GM12878 (cell line): ENCODE results near the gene FAM120A. TPM values are rescaled to one million over a fixed set of nuclear protein-coding genes. Genes with fewer than 3 reads are reported as not detected.

Experiments
- ATAC-seq: fragments of 200-7000 bp; cut with Tn5 transposase; 3 replicates; pipeline ENCODE4 v1.9.1; 2020; ENCODE audit warnings: mild to moderate bottlenecking, moderate library complexity
- BruUV-seq: library from RNA; stranded (reverse); fragments of 400-500 nt; replicated peaks from 2 replicates; lab custom pipeline; 2021; lab: Mats Ljungman, UMichigan
- CTCF ChIA-PET: fragments of 300-600 bp; sonication (Branson Sonifier 250); formaldehyde crosslinking; extraction: SDS; loops from one replicate; lab custom pipeline; 2021; ENCODE audit warnings: inconsistent platforms; lab: Yijun Ruan, JAX
- POLR2A ChIA-PET: fragments of 350-600 bp; formaldehyde crosslinking; extraction: SDS; loops from one replicate; lab custom pipeline; 2021; ENCODE audit warnings: inconsistent platforms; lab: Charles Lee
- RAD21 ChIA-PET: fragments of 300-600 bp; sonication (Branson Sonifier 250); formaldehyde crosslinking; loops from one replicate; lab custom pipeline; 2023; ENCODE audit warnings: antibody characterized with exemption; ENCODE audit not compliant: unreplicated experiment; lab: Charles Lee
- SMC1A ChIA-PET: fragments of 300-600 bp; sonication (Branson Sonifier 250); formaldehyde crosslinking; loops from one replicate; lab custom pipeline; 2023; ENCODE audit not compliant: unreplicated experiment, uncharacterized antibody; lab: Charles Lee
- DNase-seq: peaks from one replicate; pipeline ENCODE4 v3.0.0-alpha.2; 2011; ENCODE audit warnings: low read depth, low spot score
- FAIRE-seq: peaks from 3 replicates; lab custom pipeline; 2011; peaks lifted over from hg19 to GRCh38; lab: Jason Lieb, UNC
- H2AFZ ChIP-seq: 2 replicates; pipeline ENCODE4 v1.6.0; 2011; ENCODE audit warnings: low read depth, low read length, control low read depth; ENCODE audit not compliant: control insufficient read depth
- H3K27ac ChIP-seq: 2 replicates; pipeline ENCODE4 v1.5.1; 2011; ENCODE audit warnings: control low read depth; ENCODE audit not compliant: control insufficient read depth, insufficient read depth
- H3K27me3 ChIP-seq, 2 experiments: replicated peaks in 1 of 2; 2 replicates each; pipeline versions ENCODE4 v1.6.0 to v1.6.1; 2011; ENCODE audit warnings: low read length in 1 of 2; ENCODE audit not compliant: control insufficient read depth in 2 of 2, insufficient read depth in 2 of 2
- H3K36me3 ChIP-seq, 2 experiments: 2 replicates each; pipeline ENCODE4 v1.5.1; 2011; ENCODE audit warnings: low read length in 1 of 2; ENCODE audit not compliant: control insufficient read depth in 2 of 2, insufficient read depth in 2 of 2
- H3K4me1 ChIP-seq: 2 replicates; pipeline ENCODE4 v1.6.1; 2011; ENCODE audit warnings: mild to moderate bottlenecking, low read length, moderate library complexity, mixed read lengths; ENCODE audit not compliant: control insufficient read depth, insufficient read depth
- H3K4me2 ChIP-seq: 2 replicates; pipeline ENCODE4 v1.6.0; 2011; ENCODE audit warnings: control low read depth; ENCODE audit not compliant: control insufficient read depth, insufficient read depth
- H3K4me3 ChIP-seq: fragments of 200-600 bp; sonication (generic); 2 replicates; pipeline ENCODE4 v1.5.1; 2016
- H3K79me2 ChIP-seq: 2 replicates; pipeline ENCODE4 v1.6.0; 2011; ENCODE audit warnings: low read length; ENCODE audit not compliant: control insufficient read depth, insufficient read depth
- H3K9ac ChIP-seq: 2 replicates; pipeline ENCODE4 v1.8.0; 2011; ENCODE audit warnings: low read length, control low read depth, mixed read lengths; ENCODE audit not compliant: control insufficient read depth, insufficient read depth
- H3K9me3 ChIP-seq: replicated peaks from 3 replicates; pipeline ENCODE4 v1.5.1; 2011; ENCODE audit warnings: mild to moderate bottlenecking, low read length; ENCODE audit not compliant: control insufficient read depth, insufficient read depth
- H4K20me1 ChIP-seq: 2 replicates; pipeline ENCODE4 v1.6.0; 2011; ENCODE audit not compliant: control insufficient read depth, insufficient read depth
- CHD2 ChIP-seq: IDR thresholded peaks from 2 replicates; pipeline ENCODE4 v1.6.1; 2011; ENCODE audit warnings: low read depth, low read length, improper control_type of control experiment, borderline replicate concordance
- EP300 ChIP-seq, 2 experiments: fragments of 150-350 bp in 1 of 2; IDR thresholded peaks; 2 replicates each; pipeline ENCODE4 v1.6.1; 2011 to 2012; ENCODE audit warnings: low read depth in 2 of 2, low read length in 2 of 2, borderline replicate concordance in 1 of 2, improper control_type of control experiment in 1 of 2, inconsistent platforms in 1 of 2; ENCODE audit not compliant: control insufficient read depth in 1 of 2
- ESRRA ChIP-seq: IDR thresholded peaks from 2 replicates; pipeline ENCODE4 v1.6.1; 2012; ENCODE audit warnings: mild to moderate bottlenecking, low read length, improper control_type of control experiment
- FOXM1 ChIP-seq: IDR thresholded peaks from 2 replicates; pipeline ENCODE4 v1.6.1; 2012; ENCODE audit warnings: low read depth, mild to moderate bottlenecking, inconsistent platforms, low read length, moderate library complexity
- GABPA ChIP-seq: IDR thresholded peaks from 2 replicates; pipeline ENCODE4 v1.6.1; 2014; ENCODE audit warnings: antibody characterized with exemption, low read depth, mild to moderate bottlenecking, inconsistent platforms
- NFIC ChIP-seq: IDR thresholded peaks from 2 replicates; pipeline ENCODE4 v1.6.1; 2012; ENCODE audit warnings: low read depth, mild to moderate bottlenecking, inconsistent platforms, low read length, moderate library complexity
- NFYA ChIP-seq: IDR thresholded peaks from 2 replicates; pipeline ENCODE4 v1.6.1; 2011; ENCODE audit warnings: low read depth, mild to moderate bottlenecking, low read length, improper control_type of control experiment, borderline replicate concordance
- POLR2A ChIP-seq: IDR thresholded peaks from 2 replicates; pipeline ENCODE4 v1.6.1; 2011; ENCODE audit warnings: low read depth, mild to moderate bottlenecking, low read length
- SREBF1 ChIP-seq: IDR thresholded peaks from 2 replicates; pipeline ENCODE4 v1.6.1; 2012; ENCODE audit warnings: mild to moderate bottlenecking, low read length
- STAT3 ChIP-seq: IDR thresholded peaks from 2 replicates; pipeline ENCODE4 v1.6.1; 2011; ENCODE audit warnings: low read depth, low read length, improper control_type of control experiment
- WRNIP1 ChIP-seq: IDR thresholded peaks from 2 replicates; pipeline ENCODE4 v1.6.1; 2011; ENCODE audit warnings: low read depth, low read length, improper control_type of control experiment, borderline replicate concordance
- ZNF217 ChIP-seq: fragments of 450-650 bp; IDR thresholded peaks from 2 replicates; pipeline ENCODE4 v1.6.1; 2017; ENCODE audit warnings: antibody characterized with exemption, mild to moderate bottlenecking
- ZNF622 ChIP-seq: fragments of 450-650 bp; IDR thresholded peaks from 2 replicates; pipeline ENCODE4 v1.6.1; 2017; ENCODE audit warnings: mild to moderate bottlenecking, inconsistent platforms
- WGBS: methylation state at CpG from one replicate; pipeline ENCODE4 v1.1.6; 2016; ENCODE audit warnings: low lambda C conversion rate; ENCODE audit not compliant: insufficient replicate concordance, insufficient coverage; ENCODE audit errors: missing lambda C conversion rate; 5-methylcytosine and 5-hydroxymethylcytosine counted together
- in situ Hi-C: fragments of 300-500 bp; cut with MboI; formaldehyde crosslinking; loops from 9 replicates; pipeline ENCODE4 v1.14.3; 2018; ENCODE audit warnings: mixed read lengths
- intact Hi-C: fragments of 100-400 bp; cut with micrococcal nuclease; formaldehyde crosslinking; loops from one replicate; pipeline ENCODE4 v1.14.2; 2022; ENCODE audit not compliant: unreplicated experiment
- polyA plus RNA-seq, 11 experiments: library from polyadenylated mRNA; depleted of rRNA in 4 of 11; unstranded in 6 of 11; stranded (reverse) in 5 of 11; fragments of >200 nt; fragmentation: Nextera tagmentation in 4 of 11; fragmentation: Illumina TruSeq in 1 of 11; extraction: Ambion mirVana in 4 of 11; extraction: Trizol in 1 of 11; gene quantifications; 1 replicate in 1 of 11; 2 replicates in 10 of 11; pipeline versions ENCODE4 v1.2.1 to v1.2.3, GENCODE V29; 2011 to 2016; ENCODE audit warnings: inconsistent platforms in 2 of 11, missing spikeins in 2 of 11, low read depth in 1 of 11
- total RNA-seq, 4 experiments: library from RNA; depleted of rRNA in 3 of 4; stranded (reverse); fragments of >200 nt in 3 of 4; fragmentation: Illumina TruSeq in 1 of 4; extraction: Trizol in 1 of 4; gene quantifications; 2 replicates each; pipeline versions ENCODE4 v1.2.1 to v1.2.3, GENCODE V29; 2013 to 2021
- TF ChIP-seq, protein P1 (sequence below): fragments of 450-650 bp; IDR thresholded peaks from 2 replicates; pipeline ENCODE4 v1.6.1; 2017; ENCODE audit warnings: low read depth, mild to moderate bottlenecking, moderate library complexity
- TF ChIP-seq, protein P2 (sequence below): fragments of 450-650 bp; IDR thresholded peaks from 2 replicates; pipeline ENCODE4 v1.6.1; 2017; ENCODE audit warnings: mild to moderate bottlenecking
- TF ChIP-seq, protein P3 (sequence below): IDR thresholded peaks from 2 replicates; pipeline ENCODE4 v1.6.1; 2012; ENCODE audit warnings: low read length, inconsistent platforms
- TF ChIP-seq, protein P4 (sequence below): fragments of 450-650 bp; IDR thresholded peaks from 2 replicates; pipeline ENCODE4 v1.6.1; 2016; ENCODE audit warnings: mild to moderate bottlenecking

Gene FAM120A
- total and polyA plus RNA-seq, 10 of the 15 experiments (the other 5 are each of a cell fraction or from before 2014, with no cell fraction given), result 13.1 to 89.6 (median 52.5) TPM

DNA sequence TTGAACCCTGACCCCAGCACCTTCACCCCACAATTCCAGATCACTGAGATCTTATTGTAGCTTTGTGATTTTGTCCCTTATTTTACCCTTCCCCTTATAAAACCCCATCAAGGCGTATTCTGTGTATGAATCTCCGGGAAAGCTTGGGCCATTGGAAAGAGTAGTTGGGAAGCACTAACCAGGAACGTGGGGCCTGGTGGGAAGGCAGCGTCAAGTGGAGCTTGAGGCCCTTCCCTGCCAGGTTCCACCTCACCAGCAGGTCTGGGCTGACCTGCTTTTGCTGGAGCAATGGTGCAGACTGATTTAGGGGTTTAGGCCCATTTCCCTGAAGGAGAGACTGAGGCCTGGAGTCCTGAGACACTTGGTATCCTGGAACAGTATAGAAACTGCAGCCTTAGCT is 134.2 kb downstream of the FAM120A start:
- Histone ChIP-seq H3K4me1 (no peaks in the 10 kb centered on the region), H3K4me2 (no peak overlapping the region), H3K9me3 (peaks cover 2% of the 10 kb centered on the region; the same call in 2 of the 3 replicates), H3K27me3 (no peaks in the 10 kb centered on the region), H3K9ac (no peak overlapping the region), H3K4me3 (no peak overlapping the region), H4K20me1 (peaks cover under 1% of the 10 kb centered on the region; the same call in 1 of the 2 replicates), H3K27ac (no peak overlapping the region)
- in situ Hi-C loops, result no loop called here
- FAIRE-seq, result no peak
- RAD21 ChIA-PET, result no interaction called here
- DNase-seq, result no peak
- 94% methylated on average over 4 of the region's 4 CpGs for WGBS
- TF ChIP-seq, protein P1, sequence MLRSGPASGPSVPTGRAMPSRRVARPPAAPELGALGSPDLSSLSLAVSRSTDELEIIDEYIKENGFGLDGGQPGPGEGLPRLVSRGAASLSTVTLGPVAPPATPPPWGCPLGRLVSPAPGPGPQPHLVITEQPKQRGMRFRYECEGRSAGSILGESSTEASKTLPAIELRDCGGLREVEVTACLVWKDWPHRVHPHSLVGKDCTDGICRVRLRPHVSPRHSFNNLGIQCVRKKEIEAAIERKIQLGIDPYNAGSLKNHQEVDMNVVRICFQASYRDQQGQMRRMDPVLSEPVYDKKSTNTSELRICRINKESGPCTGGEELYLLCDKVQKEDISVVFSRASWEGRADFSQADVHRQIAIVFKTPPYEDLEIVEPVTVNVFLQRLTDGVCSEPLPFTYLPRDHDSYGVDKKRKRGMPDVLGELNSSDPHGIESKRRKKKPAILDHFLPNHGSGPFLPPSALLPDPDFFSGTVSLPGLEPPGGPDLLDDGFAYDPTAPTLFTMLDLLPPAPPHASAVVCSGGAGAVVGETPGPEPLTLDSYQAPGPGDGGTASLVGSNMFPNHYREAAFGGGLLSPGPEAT, result no peak
- TF ChIP-seq, protein P2, sequence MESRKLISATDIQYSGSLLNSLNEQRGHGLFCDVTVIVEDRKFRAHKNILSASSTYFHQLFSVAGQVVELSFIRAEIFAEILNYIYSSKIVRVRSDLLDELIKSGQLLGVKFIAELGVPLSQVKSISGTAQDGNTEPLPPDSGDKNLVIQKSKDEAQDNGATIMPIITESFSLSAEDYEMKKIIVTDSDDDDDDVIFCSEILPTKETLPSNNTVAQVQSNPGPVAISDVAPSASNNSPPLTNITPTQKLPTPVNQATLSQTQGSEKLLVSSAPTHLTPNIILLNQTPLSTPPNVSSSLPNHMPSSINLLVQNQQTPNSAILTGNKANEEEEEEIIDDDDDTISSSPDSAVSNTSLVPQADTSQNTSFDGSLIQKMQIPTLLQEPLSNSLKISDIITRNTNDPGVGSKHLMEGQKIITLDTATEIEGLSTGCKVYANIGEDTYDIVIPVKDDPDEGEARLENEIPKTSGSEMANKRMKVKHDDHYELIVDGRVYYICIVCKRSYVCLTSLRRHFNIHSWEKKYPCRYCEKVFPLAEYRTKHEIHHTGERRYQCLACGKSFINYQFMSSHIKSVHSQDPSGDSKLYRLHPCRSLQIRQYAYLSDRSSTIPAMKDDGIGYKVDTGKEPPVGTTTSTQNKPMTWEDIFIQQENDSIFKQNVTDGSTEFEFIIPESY, result no peak
- TF ChIP-seq WRNIP1 (no peak), POLR2A (no peak), ZNF217 (no peak), CHD2 (no peak), STAT3 (no peak), NFIC (no peak), NFYA (no peak), ESRRA (no peak), FOXM1 (no peak), GABPA (no peak), EP300 (IDR thresholded peaks at IDR 0.05; ENCODE audit: borderline replicate concordance in 1 of 2, control insufficient read depth in 1 of 2, low read depth in 2 of 2, low read length in 2 of 2) (no peak), SREBF1 (no peak), ZNF622 (no peak)
- TF ChIP-seq, protein P3, sequence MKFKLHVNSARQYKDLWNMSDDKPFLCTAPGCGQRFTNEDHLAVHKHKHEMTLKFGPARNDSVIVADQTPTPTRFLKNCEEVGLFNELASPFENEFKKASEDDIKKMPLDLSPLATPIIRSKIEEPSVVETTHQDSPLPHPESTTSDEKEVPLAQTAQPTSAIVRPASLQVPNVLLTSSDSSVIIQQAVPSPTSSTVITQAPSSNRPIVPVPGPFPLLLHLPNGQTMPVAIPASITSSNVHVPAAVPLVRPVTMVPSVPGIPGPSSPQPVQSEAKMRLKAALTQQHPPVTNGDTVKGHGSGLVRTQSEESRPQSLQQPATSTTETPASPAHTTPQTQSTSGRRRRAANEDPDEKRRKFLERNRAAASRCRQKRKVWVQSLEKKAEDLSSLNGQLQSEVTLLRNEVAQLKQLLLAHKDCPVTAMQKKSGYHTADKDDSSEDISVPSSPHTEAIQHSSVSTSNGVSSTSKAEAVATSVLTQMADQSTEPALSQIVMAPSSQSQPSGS, result no peak
- TF ChIP-seq, protein P4, sequence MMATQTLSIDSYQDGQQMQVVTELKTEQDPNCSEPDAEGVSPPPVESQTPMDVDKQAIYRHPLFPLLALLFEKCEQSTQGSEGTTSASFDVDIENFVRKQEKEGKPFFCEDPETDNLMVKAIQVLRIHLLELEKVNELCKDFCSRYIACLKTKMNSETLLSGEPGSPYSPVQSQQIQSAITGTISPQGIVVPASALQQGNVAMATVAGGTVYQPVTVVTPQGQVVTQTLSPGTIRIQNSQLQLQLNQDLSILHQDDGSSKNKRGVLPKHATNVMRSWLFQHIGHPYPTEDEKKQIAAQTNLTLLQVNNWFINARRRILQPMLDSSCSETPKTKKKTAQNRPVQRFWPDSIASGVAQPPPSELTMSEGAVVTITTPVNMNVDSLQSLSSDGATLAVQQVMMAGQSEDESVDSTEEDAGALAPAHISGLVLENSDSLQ, result no peak
- TF ChIP-seq, all 136 proteins: peak for 0
- intact Hi-C loops, result no loop called here
- SMC1A ChIA-PET, result no interaction called here
- H3K79me2 ChIP-seq, result no peaks in the 10 kb centered on the region; the same call in 1 of the 2 replicates
- CTCF ChIA-PET, result no interaction called here
- H2AFZ ChIP-seq, result no peak overlapping the region
- POLR2A ChIA-PET, result no interaction called here
- no TSS peak for BruUV-seq
- H3K36me3 ChIP-seq, result no peaks in the 10 kb centered on the region
- ATAC-seq, result no peak
